Measurements from ENCODE around the gene CYTH2.
A peak's percentile ranks its signal among the peaks of the same experiment; 100 is the strongest.

The CYTH2 gene, protein sequence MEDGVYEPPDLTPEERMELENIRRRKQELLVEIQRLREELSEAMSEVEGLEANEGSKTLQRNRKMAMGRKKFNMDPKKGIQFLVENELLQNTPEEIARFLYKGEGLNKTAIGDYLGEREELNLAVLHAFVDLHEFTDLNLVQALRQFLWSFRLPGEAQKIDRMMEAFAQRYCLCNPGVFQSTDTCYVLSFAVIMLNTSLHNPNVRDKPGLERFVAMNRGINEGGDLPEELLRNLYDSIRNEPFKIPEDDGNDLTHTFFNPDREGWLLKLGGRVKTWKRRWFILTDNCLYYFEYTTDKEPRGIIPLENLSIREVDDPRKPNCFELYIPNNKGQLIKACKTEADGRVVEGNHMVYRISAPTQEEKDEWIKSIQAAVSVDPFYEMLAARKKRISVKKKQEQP

DNA sequence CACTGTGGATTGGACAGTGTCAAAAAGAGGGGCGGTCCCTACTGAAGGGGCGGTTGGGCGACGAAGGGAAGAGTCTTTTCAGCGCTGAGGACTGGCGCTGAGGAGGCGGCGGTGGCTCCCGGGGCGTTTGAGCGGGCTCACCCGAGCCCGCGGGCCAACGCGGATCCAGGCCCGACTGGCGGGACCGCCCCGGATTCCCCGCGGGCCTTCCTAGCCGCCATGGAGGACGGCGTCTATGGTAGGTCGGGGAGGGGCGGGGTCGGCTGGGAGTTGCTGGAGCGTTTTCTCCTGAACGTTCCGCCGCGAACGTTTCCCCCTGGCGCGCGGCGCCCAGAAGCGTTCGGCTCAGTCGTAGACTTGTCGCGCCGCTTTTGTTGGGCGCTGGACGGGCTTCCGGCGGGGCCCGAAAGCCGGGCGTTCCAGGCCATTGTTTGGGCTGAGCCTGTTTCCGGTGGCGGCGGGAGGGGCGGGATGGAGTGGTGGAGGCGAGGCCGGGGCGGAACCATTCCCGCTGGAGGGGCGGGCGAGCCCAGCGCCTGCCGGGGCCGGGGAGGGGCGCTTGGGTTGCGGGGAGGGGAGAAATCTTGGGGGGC is at the start of gene CYTH2:
Gene CYTH2 (plus strand): TSS at position 81 of the 593 bp plus-strand sequence. CDS start 139 bp downstream, at position 220.
- DNase-seq, result peak; percentile 82

GRCh38 chr19:48421548-48421947 is 47.6 kb upstream of the CYTH2 start:
- DNase-seq, result no peak

DNA sequence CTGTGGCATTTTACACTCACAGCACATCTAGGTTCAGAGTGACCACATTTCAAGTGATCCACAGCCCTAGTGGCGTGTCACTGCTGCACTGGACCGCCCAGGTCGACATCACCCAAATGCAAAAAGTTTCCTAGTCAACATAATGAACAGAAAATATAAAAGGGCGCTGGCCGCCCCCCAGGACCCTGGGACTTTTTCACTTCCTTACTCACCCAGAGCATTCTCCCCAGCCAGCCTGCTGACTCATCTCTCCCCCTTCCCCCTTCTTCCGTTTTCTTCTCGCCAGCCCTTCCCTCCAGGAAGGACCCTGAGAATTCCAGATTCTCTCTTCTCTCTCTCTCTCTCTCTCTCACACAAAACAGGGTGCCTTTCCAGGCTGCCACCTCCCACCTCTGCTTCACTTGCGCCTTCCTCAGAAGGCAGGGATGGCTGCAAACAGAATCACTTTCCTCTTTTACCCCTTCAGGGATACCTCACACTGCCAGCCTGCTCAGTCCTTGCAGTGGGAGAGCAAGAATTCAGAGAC is 44.4 kb upstream of the CYTH2 start:
- DNase-seq, result no peak

DNA sequence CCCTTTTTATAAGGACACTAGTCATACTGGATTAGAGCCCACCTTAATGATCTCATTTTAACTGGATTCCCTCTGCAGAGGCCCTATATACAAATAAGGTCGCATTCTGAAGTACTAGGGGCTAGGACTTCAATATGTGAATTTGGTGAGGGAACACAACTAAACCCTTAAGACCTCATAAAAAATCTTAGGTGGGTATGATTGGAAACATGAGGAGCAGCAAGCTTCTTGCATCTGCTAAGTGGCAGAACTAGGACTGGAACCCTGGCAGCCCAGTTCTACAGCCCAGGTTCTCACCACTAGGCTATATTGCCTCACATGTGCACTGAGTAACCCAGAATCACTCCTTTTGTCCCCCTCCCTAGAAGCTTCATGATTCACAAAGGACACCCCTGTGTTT is 40.5 kb upstream of the CYTH2 start:
- DNase-seq, result no peak

DNA sequence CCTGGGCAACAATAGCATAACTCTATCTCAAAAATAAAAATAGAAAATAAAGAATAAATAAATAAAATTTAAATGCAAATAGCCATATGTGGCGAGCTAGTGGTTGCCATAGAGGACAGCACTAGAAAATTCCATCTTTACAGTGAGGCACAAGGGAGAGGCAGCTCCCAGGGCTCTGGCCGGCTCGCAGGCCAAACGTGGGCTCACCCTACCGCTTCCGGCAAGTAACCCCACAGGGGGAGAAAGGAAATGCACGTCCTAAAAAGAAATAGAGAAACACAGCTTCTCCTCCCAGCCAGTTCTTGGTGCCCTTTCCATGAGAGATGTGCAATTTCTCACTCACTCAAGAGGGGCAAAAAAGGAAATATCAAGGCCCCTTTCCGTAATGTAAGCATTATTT is 35.8 kb upstream of the CYTH2 start:
- no peak for DNase-seq

GRCh38 chr19:48436586-48436985 is 32.6 kb upstream of the CYTH2 start:
- no peak for DNase-seq

DNA sequence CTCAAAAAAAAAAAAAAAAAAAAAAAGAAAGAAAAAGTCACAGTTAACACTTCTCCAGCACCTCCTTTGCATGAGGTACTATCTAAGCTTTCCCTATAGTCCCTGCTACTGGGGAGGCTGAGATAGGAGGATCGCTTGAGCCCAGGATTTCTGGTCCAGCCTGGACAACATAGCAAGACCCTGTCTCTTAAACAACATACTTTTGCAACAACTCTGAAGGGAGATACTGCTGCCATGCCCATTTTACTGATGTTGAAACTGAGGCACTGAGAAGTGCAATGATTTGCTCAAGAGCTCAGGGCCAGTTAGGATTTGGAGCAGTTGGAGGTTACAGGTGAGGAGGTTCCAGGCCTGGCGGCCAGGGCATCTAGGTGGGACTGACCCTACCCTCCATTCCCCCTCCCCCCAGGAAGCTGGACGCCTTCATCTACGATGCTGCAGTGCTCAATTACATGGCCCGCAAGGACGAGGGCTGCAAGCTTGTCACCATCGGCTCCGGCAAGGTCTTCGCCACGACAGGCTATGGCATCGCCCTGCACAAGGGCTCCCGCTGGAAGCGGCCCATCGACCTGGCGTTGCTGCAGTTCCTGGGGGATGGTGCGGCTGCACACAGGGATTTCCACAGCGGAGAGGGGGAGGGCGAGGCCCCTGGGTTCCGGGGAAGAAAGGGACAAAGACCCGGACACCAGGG is 27.7 kb upstream of the CYTH2 start:
- DNase-seq, result no peak

- no peak for DNase-seq
Measured at GRCh38 chr19:48442116-48443035, 26.8 kb upstream of the CYTH2 start.

DNA sequence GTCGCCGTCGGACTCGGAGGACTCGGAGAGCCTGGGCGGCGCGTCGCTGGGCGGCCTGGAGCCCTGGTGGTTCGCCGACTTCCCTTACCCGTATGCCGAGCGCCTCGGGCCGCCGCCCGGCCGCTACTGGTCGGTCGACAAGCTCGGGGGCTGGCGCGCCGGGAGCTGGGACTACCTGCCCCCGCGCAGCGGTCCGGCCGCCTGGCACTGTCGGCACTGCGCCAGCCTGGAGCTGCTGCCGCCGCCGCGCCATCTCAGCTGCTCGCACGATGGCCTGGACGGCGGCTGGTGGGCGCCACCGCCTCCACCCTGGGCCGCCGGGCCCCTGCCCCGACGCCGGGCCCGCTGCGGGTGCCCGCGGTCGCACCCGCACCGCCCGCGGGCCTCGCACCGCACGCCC is 25.9 kb upstream of the CYTH2 start:
- DNase-seq, result peak; percentile 16

DNA sequence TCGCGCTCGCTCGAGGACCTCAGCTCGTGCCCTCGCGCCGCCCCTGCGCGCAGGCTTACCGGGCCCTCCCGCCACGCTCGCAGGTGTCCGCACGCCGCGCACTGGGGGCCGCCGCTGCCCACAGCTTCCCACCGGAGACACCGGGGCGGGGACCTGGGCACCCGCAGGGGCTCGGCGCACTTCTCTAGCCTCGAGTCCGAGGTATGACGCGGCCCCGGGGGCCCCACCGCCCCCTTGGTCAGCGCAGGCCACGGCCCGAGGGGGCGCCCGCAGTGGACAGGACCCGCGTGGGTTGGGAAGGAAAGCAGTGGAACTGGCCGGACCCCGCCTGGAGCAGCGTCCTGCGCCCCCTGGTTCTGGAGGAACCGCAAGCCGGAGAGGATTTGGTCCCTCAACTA is 25.4 kb upstream of the CYTH2 start:
- DNase-seq, result no peak

- peak; percentile 12 for DNase-seq
Measured at GRCh38 chr19:48444129-48444935, 24.8 kb upstream of the CYTH2 start.

DNA sequence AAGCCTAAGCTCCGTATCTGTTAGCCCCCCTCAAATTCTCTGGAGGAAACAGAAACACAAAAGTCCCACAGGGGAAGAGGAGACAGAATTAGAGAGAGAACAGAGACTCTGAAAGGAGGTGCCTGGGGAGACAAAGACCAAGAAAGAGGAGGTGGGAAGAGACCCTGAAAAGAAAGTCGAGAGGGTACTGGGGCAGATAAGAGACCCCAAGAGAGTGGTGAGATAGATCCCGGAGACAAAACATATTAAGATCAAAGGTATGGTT is 24.3 kb upstream of the CYTH2 start:
- DNase-seq, result no peak

DNA sequence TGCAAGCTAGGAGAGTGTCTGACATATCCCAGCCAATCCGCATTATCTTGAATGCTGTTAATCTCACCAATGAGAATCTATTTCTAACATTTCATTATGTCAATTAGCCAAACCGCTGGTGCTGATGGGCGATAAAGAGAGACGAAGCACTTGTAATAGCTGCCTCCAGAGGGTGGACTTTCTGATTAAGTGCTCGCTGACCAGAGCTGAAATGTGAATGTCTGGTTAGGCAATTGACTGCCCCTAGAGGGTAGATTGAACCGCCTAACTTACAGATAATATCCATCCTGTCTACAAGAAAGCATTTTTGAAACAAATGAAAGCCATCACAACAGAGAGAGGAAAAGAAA is 23.9 kb upstream of the CYTH2 start:
- no peak for DNase-seq

- peak; percentile 95 for DNase-seq
Measured at GRCh38 chr19:48445606-48446481, 23.3 kb upstream of the CYTH2 start, which contains the start of gene GRWD1. GRWD1 (plus strand) TSS chr19:48445983; CDS start chr19:48446006, 23 bp downstream.

- no peak for DNase-seq
Measured at GRCh38 chr19:48446579-48446978, 22.6 kb upstream of the CYTH2 start.

DNA sequence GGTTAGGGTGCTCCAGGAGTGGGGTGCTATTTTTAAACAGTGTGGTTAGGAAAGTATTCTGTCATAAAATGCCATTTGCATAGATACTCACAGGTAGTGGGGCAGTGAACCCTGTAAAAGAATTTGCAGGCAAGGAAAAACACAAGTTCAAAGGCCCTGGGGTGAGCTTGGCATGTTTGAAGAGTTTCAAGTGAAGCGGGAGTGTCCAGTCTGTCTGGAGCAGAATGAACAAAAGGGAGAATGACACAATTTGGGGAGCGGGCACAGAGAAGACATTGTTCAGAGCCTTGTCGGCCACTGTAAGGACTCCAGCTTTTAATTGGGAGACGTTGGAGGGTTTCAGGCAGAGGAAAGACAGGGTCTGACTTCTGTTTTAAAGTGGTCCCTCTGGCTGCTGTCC is 20.6 kb upstream of the CYTH2 start:
- no peak for DNase-seq

GRCh38 chr19:48450441-48450840 is 18.7 kb upstream of the CYTH2 start:
- no peak for DNase-seq

DNA sequence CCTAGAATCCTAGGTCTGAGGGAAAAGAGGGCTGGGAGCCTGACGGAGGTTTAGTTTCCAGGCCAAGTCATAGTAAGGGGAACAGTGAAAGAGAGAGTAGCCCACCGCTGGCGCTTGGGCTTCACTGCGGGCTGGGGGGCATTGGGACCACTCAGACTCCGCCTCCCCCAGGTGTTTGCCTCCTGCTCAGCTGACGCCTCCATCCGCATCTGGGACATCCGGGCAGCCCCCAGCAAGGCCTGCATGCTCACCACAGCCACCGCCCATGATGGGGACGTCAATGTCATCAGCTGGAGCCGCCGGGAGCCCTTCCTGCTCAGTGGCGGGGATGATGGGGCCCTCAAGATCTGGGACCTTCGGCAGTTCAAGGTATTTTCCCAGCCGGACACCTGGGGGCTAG is 18.3 kb upstream of the CYTH2 start:
- no peak for DNase-seq

DNA sequence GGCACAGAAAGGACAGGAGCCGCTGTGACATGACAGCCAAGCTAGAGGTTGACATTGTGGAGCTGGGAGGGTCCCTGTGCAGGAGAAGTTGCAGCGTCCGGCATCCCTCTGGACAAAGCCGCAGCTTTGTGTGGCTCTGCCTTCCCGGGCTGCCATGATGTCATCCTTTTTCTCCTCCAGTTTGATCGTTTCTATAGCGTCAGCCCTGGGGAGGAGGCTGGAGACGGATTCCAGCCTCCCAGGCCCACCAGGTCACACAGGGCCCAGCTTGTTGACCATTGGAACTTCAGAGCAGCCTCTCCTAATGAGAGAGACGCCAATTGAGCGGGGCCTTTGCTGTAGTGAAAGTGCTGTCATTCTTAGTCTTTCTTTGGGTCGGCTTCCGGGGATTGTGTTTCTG is 17.5 kb upstream of the CYTH2 start:
- DNase-seq, result no peak

DNA sequence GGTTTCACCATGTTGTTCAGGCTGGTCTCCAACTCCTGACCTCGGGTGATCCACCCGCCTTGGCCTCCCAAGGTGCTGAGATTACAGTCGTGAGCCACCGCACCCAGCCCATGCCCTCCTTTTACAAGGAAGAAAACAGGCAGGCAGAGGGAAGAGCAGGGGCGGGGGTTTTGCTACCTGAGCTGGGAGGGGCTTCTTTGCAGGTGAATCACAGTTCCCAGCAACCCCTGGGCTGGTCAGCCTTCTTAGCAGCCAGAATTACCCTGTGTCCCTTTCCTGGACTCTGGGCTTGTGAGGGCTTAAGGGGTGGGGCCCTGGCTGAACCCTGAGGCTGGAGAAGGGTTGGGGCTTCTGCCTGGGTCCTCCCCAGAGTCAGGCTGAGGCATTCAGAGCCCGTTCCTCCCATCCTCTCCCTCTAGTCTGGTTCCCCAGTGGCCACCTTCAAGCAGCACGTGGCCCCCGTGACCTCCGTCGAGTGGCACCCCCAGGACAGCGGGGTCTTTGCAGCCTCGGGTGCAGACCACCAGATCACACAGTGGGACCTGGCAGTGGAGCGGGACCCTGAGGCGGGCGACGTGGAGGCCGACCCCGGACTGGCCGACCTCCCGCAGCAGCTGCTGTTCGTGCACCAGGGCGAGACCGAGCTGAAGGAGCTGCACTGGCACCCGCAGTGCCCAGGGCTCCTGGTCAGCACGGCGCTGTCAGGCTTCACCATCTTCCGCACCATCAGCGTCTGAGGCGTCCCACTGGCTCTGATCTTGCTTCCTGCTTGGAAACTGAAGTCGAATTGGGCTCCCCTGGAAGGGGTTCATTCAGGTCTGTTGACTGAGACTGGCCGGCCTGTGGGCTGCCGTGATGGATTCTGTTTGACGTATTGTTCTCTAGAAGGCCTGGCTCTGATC is 16.6 kb upstream of the CYTH2 start:
- no peak for DNase-seq

Data from CD4-positive, alpha-beta T cell treated with Interleukin-17A for 4 hours (primary cell).